Measurements from ENCODE around the gene OGFOD1. TPM values are rescaled to one million over a fixed set of nuclear protein-coding genes. Genes with fewer than 3 reads are reported as not detected.

Gene OGFOD1
- total and polyA plus RNA-seq, 9 donors: 8.1 to 45.2 (median 28.9) TPM

GRCh38 chr16:56512025-56512424 lies 60.7 kb downstream of the OGFOD1 start:
- Histone ChIP-seq H3K9me3 (no peaks in the 10 kb centered on the region), H3K27ac (no peak overlapping the region), H3K27me3 (no peaks in the 10 kb centered on the region), H3K4me1 (ENCODE audit: insufficient read depth) (peaks cover 3% of the 10 kb centered on the region), H3K36me3 (no peaks in the 10 kb centered on the region), H3K4me3 (no peak overlapping the region)
- intact Hi-C loops (cut with DNase I): loop anchor here in 1 of 4 donors (10.0 kb wide), 2 partner anchors 73 to 193 kb away; partner anchors contain the start of gene MT3
- DNase-seq: no peak
- WGBS, 3 donors: 95 to 100% (median 98%) methylated on average over 1 of the region's 1 CpG
- no peak for TF ChIP-seq EP300 (IDR thresholded peaks at IDR 0.05)
- TF ChIP-seq POLR2A (IDR thresholded peaks at IDR 0.05): no peak
- TF ChIP-seq CTCF (IDR thresholded peaks at IDR 0.05): no peak

GRCh38 chr16:56513091-56513490 lies 61.7 kb downstream of the OGFOD1 start:
- intact Hi-C loops (cut with DNase I): loop anchor here in 1 of 4 donors (10.0 kb wide), 2 partner anchors 72 to 192 kb away; partner anchors contain the start of gene MT3
- 92 to 93% (median 93%) methylated on average over 2 of the region's 2 CpGs for WGBS, 3 donors

GRCh38 chr16:56513972-56514371 lies 62.6 kb downstream of the OGFOD1 start:
- WGBS, 3 donors: 71 to 78% (median 78%) methylated on average over 3 of the region's 3 CpGs
- H3K27me3 ChIP-seq: no peaks in the 10 kb centered on the region
- H3K27ac ChIP-seq: no peak overlapping the region
- no peaks in the 10 kb centered on the region for H3K9me3 ChIP-seq
- TF ChIP-seq CTCF (IDR thresholded peaks at IDR 0.05) (peak in 2 of 3 donors; percentile 55 to 73), POLR2A (IDR thresholded peaks at IDR 0.05) (no peak), EP300 (IDR thresholded peaks at IDR 0.05) (no peak)
- H3K36me3 ChIP-seq: no peaks in the 10 kb centered on the region
- peak in 2 of 5 donors; percentile 38 to 70 for DNase-seq
- H3K4me1 ChIP-seq (ENCODE audit: insufficient read depth): peaks cover 11% of the 10 kb centered on the region
- intact Hi-C loops (cut with DNase I): loop anchor here in 1 of 4 donors (10.0 kb wide), 2 partner anchors 71 to 191 kb away; partner anchors contain the start of gene MT3
- no peak overlapping the region for H3K4me3 ChIP-seq

More at GRCh38 chr16:56513091-56513490, 61.7 kb downstream of the OGFOD1 start:
- Histone ChIP-seq H3K36me3 (no peaks in the 10 kb centered on the region), H3K4me1 (ENCODE audit: insufficient read depth) (peaks cover 9% of the 10 kb centered on the region), H3K27me3 (no peaks in the 10 kb centered on the region), H3K9me3 (no peaks in the 10 kb centered on the region), H3K4me3 (no peak overlapping the region), H3K27ac (no peak overlapping the region)
- DNase-seq: no peak
- TF ChIP-seq EP300 (IDR thresholded peaks at IDR 0.05) (no peak), CTCF (IDR thresholded peaks at IDR 0.05) (no peak), POLR2A (IDR thresholded peaks at IDR 0.05) (no peak)

GRCh38 chr16:56514845-56515244 lies 63.5 kb downstream of the OGFOD1 start:
- H3K27me3 ChIP-seq: no peaks in the 10 kb centered on the region
- H3K27ac ChIP-seq: no peak overlapping the region
- intact Hi-C loops (cut with DNase I): loop anchor here in 2 of 4 donors (5.0 to 10.0 kb wide), 3 partner anchors 70 to 190 kb away; partner anchors contain the start of gene MT3 (in 1 of the 2)
- no peak for DNase-seq
- no peaks in the 10 kb centered on the region for H3K9me3 ChIP-seq
- peaks cover 11% of the 10 kb centered on the region for H3K4me1 ChIP-seq (ENCODE audit: insufficient read depth)
- no peak for TF ChIP-seq POLR2A (IDR thresholded peaks at IDR 0.05)
- no peak for TF ChIP-seq EP300 (IDR thresholded peaks at IDR 0.05)
- no peak for TF ChIP-seq CTCF (IDR thresholded peaks at IDR 0.05)
- 72 to 92% (median 84%) methylated on average over 3 of the region's 3 CpGs for WGBS, 3 donors
- H3K4me3 ChIP-seq: no peak overlapping the region
- no peaks in the 10 kb centered on the region for H3K36me3 ChIP-seq

Measured in ovary (tissue), 9 donors.